GM23338 (cell line): ENCODE measurements around the gene UBTD1.

Experiments used
- CREB1 ChIP-seq: fragments of 250-450 bp; sonication (Bioruptor Pico); IDR thresholded peaks from 2 replicates; pipeline ENCODE4 v1.5.0; 2020; ENCODE audit warnings: low read depth, mild to moderate bottlenecking, moderate library complexity
- ETS1 ChIP-seq: IDR thresholded peaks from 2 replicates; pipeline ENCODE4 v1.6.1; 2016; ENCODE audit warnings: antibody characterized with exemption
- EZH2 ChIP-seq: fragments of 200-600 bp; sonication (generic); IDR thresholded peaks from one replicate; pipeline ENCODE4 v1.8.0; 2017; ENCODE audit warnings: antibody characterized with exemption, mild to moderate bottlenecking, low read depth; ENCODE audit not compliant: unreplicated experiment
- EZH2phosphoT487 ChIP-seq: fragments of 200-600 bp; sonication (generic); IDR thresholded peaks from one replicate; pipeline ENCODE4 v1.8.1; 2018; ENCODE audit warnings: antibody characterized with exemption; ENCODE audit not compliant: unreplicated experiment
- JUNB ChIP-seq: IDR thresholded peaks from one replicate; pipeline ENCODE4 v1.6.1; 2016; ENCODE audit warnings: antibody characterized with exemption; ENCODE audit not compliant: unreplicated experiment
- POLR2AphosphoS5 ChIP-seq: IDR thresholded peaks from 2 replicates; pipeline ENCODE4 v1.6.1; 2016; ENCODE audit warnings: antibody characterized with exemption, low read depth
- REST ChIP-seq: IDR thresholded peaks from one replicate; pipeline ENCODE4 v1.6.1; 2018; ENCODE audit warnings: antibody characterized with exemption; ENCODE audit not compliant: unreplicated experiment
- STAT1 ChIP-seq: IDR thresholded peaks from one replicate; pipeline ENCODE4 v1.6.1; 2016; ENCODE audit warnings: antibody characterized with exemption; ENCODE audit not compliant: unreplicated experiment
- ZNF114 ChIP-seq: fragments of 250-450 bp; sonication (Bioruptor Pico); IDR thresholded peaks from 2 replicates; pipeline ENCODE4 v1.5.0; 2020; ENCODE audit warnings: mild to moderate bottlenecking, moderate library complexity
- ZNF462 ChIP-seq: fragments of 250-450 bp; sonication (Bioruptor Pico); IDR thresholded peaks from 2 replicates; pipeline ENCODE4 v1.5.0; 2020; ENCODE audit warnings: mild to moderate bottlenecking, moderate library complexity
- TF ChIP-seq, protein P1 (sequence below), 2 experiments: fragments of 200-600 bp in 1 of 2; sonication (generic) in 1 of 2; conservative IDR thresholded peaks; 2 replicates each; pipeline versions ENCODE4 v1.5.1 to v1.6.1; 2016 to 2017; ENCODE audit warnings: antibody characterized with exemption in 2 of 2, low read depth in 2 of 2, mild to moderate bottlenecking in 2 of 2, moderate library complexity in 1 of 2

DNA sequence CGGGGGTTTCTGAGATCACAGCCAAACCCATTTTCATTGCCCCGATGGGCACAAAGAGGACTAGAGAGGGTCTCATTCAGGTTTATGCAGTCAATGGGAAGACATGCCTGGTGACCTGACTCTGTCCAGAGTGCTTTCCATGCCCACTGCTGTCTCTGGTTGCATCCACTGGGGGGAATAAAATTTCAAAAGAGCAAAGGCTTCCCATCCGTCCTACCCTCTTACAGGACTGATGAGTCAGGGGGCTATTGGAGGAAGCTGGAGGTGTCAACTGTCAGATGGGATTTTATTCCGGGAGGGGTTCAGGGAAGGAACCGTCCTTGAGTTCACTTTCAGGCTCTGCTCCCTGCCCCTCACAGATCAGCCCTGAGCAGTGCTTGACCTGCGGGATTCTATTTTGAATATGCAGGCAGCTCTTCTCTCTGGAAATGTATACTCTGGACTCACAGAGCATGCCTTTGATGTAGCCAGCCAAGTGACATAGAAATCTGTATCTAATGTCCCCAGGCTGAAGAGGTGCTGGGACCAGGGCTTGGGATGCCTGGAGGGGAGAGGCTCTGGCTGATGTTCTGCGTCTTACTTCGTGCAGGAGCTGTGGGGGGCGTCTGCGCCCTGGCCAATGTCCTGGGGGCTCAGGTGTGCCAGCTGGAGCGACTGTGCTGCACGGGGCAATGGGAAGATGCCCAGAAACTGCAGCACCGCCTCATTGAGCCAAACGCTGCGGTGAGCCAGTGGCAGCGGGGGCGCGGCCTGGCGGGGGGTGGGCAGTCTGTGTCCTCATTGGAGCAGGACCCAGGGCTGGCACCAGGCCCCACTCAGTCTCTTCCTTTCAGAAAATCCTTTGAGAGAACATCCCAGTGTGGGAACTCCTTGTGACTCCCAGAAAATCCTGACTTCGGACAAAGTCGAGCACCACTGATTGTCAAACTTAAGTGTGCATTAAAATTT, 102.8 kb downstream of the UBTD1 start:
- TF ChIP-seq POLR2AphosphoS5 (no peak), EZH2 (no peak), JUNB (no peak), REST (no peak), EZH2phosphoT487 (no peak), CREB1 (CRISPR knock-in tag) (no peak), ZNF114 (no peak), ETS1 (no peak), STAT1 (no peak), ZNF462 (no peak)
- TF ChIP-seq, protein P1, sequence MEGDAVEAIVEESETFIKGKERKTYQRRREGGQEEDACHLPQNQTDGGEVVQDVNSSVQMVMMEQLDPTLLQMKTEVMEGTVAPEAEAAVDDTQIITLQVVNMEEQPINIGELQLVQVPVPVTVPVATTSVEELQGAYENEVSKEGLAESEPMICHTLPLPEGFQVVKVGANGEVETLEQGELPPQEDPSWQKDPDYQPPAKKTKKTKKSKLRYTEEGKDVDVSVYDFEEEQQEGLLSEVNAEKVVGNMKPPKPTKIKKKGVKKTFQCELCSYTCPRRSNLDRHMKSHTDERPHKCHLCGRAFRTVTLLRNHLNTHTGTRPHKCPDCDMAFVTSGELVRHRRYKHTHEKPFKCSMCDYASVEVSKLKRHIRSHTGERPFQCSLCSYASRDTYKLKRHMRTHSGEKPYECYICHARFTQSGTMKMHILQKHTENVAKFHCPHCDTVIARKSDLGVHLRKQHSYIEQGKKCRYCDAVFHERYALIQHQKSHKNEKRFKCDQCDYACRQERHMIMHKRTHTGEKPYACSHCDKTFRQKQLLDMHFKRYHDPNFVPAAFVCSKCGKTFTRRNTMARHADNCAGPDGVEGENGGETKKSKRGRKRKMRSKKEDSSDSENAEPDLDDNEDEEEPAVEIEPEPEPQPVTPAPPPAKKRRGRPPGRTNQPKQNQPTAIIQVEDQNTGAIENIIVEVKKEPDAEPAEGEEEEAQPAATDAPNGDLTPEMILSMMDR (conservative IDR thresholded peaks at IDR 0.05; ENCODE audit: low read depth in 2 of 2), result no peak
